BE2C (cell line): ENCODE measurements around the gene ZCCHC7.

Source experiments
- DNase-seq: peaks from one replicate; pipeline ENCODE4 v3.0.0-alpha.2; 2020
- H3K27me3 ChIP-seq: fragments of 250-450 bp; sonication (Bioruptor Pico); 2 replicates; pipeline ENCODE4 v1.5.1; 2020; ENCODE audit warnings: mild to moderate bottlenecking
- H3K36me3 ChIP-seq: fragments of 250-450 bp; sonication (Bioruptor Pico); 2 replicates; pipeline ENCODE4 v1.5.1; 2020; ENCODE audit warnings: mild to moderate bottlenecking
- H3K4me1 ChIP-seq: fragments of 250-450 bp; sonication (Bioruptor Pico); 2 replicates; pipeline ENCODE4 v1.5.1; 2020
- H3K4me3 ChIP-seq: 2 replicates; pipeline ENCODE4 v1.5.1; 2011; ENCODE audit warnings: low read depth, low read length
- H3K9me3 ChIP-seq: fragments of 250-450 bp; sonication (Bioruptor Pico); 2 replicates; pipeline ENCODE4 v1.5.1; 2020
- TF ChIP-seq, protein P1 (sequence below): IDR thresholded peaks from 2 replicates; pipeline ENCODE4 v1.5.1; 2012; ENCODE audit warnings: mild to moderate bottlenecking, low read depth, low read length

ZCCHC7 gene

DNA sequence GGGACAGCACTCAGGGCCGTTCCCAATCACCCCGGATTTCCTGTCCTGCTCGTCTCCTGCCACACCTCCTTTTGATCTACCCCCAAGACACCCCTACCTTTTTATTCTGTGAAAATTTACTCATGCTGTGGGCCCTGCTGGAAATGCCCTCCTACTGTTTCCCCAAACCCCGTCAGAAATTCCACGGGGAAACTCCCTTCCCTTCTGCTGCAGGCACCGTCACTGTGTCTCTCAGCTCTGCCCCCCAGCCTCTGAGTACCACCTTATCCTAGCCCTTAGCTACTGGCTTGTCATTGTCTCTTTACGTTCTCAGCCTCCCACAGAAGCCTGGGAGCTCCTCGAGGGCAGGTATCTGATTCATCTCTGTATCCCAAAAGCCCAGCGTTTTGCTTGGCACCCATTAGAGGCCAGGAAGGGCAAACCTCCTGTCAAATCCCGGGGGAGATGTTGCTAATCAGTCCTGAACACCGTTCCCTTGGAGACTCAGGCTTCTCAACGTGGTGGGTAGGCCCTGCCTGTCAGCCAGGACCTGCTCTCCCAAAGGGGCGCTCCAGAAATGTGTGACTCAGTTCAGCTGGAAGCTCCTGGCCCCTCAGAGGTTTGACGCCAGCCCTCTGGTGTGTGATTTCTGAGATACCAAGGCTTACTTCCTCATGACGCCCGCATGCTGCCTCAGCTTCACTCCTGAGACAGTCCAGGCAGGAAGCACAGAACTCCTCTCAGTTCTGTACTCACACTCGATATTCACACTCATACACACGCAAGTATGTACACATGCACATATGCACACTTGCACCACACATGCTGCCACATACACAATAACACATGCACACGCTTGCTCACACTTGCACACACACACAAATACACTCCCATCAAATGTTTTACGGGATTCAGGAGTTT is 251.4 kb downstream of the ZCCHC7 start:
- Histone ChIP-seq H3K27me3 (no peaks in the 10 kb centered on the region), H3K36me3 (no peaks in the 10 kb centered on the region), H3K4me3 (no peak overlapping the region), H3K4me1 (peaks cover 6% of the 10 kb centered on the region), H3K9me3 (no peaks in the 10 kb centered on the region)
- TF ChIP-seq, protein P1, sequence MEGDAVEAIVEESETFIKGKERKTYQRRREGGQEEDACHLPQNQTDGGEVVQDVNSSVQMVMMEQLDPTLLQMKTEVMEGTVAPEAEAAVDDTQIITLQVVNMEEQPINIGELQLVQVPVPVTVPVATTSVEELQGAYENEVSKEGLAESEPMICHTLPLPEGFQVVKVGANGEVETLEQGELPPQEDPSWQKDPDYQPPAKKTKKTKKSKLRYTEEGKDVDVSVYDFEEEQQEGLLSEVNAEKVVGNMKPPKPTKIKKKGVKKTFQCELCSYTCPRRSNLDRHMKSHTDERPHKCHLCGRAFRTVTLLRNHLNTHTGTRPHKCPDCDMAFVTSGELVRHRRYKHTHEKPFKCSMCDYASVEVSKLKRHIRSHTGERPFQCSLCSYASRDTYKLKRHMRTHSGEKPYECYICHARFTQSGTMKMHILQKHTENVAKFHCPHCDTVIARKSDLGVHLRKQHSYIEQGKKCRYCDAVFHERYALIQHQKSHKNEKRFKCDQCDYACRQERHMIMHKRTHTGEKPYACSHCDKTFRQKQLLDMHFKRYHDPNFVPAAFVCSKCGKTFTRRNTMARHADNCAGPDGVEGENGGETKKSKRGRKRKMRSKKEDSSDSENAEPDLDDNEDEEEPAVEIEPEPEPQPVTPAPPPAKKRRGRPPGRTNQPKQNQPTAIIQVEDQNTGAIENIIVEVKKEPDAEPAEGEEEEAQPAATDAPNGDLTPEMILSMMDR: no peak
- DNase-seq: peak; percentile 38

DNA sequence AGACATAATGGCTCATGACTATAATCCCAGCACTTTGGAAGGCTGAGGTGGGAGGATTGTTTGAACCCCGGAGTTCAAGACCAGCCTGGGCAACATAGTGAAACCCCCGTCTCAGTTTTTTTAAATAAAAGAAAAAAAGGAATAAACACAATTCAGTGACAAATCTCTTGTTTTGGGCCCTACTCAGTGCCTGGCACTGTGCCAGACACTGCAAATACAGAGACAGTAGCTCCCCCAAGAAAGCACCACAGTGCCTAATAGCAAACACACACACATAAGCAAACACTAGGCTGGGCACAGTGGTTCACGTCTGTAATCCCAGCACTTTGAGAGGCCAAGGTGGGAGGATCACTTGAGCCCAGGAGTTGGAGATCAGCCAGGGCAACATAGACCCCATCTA is 252.5 kb downstream of the ZCCHC7 start:
- no peaks in the 10 kb centered on the region for H3K27me3 ChIP-seq
- TF ChIP-seq, protein P1: no peak
- no peak for DNase-seq
- no peaks in the 10 kb centered on the region for H3K36me3 ChIP-seq
- H3K4me1 ChIP-seq: peaks cover 6% of the 10 kb centered on the region
- H3K9me3 ChIP-seq: no peaks in the 10 kb centered on the region
- no peak overlapping the region for H3K4me3 ChIP-seq

GRCh38 chr9:37373621-37374020 is 253.2 kb downstream of the ZCCHC7 start:
- Histone ChIP-seq H3K9me3 (no peaks in the 10 kb centered on the region), H3K27me3 (no peaks in the 10 kb centered on the region), H3K4me3 (no peak overlapping the region), H3K36me3 (no peaks in the 10 kb centered on the region), H3K4me1 (peaks cover 6% of the 10 kb centered on the region)
- DNase-seq: no peak
- TF ChIP-seq, protein P1: no peak

GRCh38 chr9:37374892-37375291 is 254.5 kb downstream of the ZCCHC7 start:
- H3K36me3 ChIP-seq: no peaks in the 10 kb centered on the region
- no peaks in the 10 kb centered on the region for H3K9me3 ChIP-seq
- TF ChIP-seq, protein P1: no peak
- H3K4me1 ChIP-seq: peaks cover 6% of the 10 kb centered on the region
- no peak for DNase-seq
- no peaks in the 10 kb centered on the region for H3K27me3 ChIP-seq
- H3K4me3 ChIP-seq: no peak overlapping the region

DNA sequence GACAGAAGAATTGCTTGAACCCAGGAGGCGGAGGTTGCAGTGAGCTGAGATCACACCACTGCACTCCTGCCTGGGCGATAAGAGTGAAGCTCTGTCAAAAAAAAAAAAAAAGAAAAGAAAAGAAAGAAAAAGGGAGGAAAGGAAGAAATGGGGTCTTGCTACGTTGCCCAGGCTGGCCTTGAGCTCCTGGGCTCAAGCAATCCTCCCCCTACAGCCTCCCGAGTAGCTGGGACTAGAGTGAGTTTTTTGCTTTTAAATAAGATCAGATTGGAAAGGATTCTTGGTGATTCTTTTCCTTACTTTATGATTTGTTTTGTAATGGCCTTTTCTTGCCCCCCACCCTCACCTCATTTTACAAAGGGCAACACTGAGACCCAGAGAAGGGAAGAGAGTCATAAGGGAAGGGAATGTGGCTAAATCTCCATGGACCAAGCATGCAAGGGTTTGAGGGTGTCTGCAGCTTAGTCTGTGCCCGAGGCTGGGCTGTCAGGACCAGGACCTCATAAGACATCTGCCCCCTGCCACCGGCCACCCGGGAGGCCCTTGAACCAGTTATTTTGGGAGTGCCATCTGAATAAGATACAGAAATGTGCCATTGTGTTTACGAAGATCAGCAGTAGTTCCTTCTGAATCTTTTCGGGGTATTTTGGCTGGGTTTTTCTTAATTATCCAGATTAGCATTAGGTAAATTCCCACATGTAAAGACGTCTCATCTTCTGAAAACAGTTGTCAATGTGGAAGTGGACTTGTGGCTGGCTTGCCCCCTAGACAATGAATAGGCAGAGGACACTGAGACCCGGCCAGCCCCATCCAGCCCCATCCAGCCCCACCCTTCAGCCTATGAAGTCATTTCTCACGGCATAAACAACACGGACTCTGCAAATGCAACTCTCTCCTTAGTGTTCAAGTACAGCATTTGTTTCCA is 257.6 kb downstream of the ZCCHC7 start:
- no peaks in the 10 kb centered on the region for H3K9me3 ChIP-seq
- no peaks in the 10 kb centered on the region for H3K27me3 ChIP-seq
- H3K4me3 ChIP-seq: no peak overlapping the region
- H3K36me3 ChIP-seq: no peaks in the 10 kb centered on the region
- DNase-seq: no peak
- no peaks in the 10 kb centered on the region for H3K4me1 ChIP-seq
- TF ChIP-seq, protein P1: no peak

GRCh38 chr9:37378613-37379004 is 258.2 kb downstream of the ZCCHC7 start:
- no peaks in the 10 kb centered on the region for H3K36me3 ChIP-seq
- no peaks in the 10 kb centered on the region for H3K4me1 ChIP-seq
- no peak overlapping the region for H3K4me3 ChIP-seq
- no peaks in the 10 kb centered on the region for H3K9me3 ChIP-seq
- TF ChIP-seq, protein P1: no peak
- DNase-seq: no peak
- H3K27me3 ChIP-seq: no peaks in the 10 kb centered on the region
